HG03066 (cell line): ENCODE results near the gene LTBP1.

Experiments
- ATAC-seq: cut with Tn5 transposase; IDR thresholded peaks from one replicate; pipeline ENCODE4 v1.9.1; 2021; ENCODE audit warnings: low read depth; ENCODE audit not compliant: unreplicated experiment

Gene LTBP1

DNA sequence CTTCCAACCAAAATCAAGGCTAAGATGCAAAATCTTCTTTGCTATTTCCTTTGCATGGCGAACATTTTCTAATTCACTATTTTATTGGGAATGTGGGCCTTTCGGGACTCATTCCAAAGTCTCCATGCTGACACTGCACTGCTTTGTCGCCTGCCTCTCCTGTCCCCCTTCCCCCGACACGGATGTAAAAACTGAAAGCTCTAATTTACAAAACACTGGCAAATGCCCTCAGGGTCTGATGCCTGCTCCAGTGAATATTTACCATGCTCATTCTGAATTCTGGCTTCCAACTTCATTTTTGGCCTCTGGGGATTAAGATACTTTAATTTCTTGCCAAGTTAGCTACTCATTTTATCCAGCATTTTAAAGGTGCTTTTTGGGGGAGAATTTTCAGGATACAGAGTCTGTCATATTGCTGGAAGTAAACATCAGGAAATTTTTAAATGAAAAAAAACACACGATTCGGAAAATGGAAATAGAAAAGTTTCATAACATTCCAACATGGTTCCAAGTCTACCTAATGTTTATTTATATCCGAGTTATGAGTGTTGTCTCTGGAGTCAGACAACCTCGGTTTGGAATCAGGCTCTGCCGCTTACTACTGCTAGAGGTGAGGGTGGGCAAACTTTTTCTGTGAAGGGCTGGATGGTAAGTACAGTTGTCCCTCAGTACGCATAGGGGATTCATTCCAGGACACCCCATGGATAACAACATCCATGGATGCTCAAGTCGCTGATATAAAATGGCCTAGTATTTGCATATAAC is 14.6 kb upstream of the LTBP1 start:
- ATAC-seq: no peak

DNA sequence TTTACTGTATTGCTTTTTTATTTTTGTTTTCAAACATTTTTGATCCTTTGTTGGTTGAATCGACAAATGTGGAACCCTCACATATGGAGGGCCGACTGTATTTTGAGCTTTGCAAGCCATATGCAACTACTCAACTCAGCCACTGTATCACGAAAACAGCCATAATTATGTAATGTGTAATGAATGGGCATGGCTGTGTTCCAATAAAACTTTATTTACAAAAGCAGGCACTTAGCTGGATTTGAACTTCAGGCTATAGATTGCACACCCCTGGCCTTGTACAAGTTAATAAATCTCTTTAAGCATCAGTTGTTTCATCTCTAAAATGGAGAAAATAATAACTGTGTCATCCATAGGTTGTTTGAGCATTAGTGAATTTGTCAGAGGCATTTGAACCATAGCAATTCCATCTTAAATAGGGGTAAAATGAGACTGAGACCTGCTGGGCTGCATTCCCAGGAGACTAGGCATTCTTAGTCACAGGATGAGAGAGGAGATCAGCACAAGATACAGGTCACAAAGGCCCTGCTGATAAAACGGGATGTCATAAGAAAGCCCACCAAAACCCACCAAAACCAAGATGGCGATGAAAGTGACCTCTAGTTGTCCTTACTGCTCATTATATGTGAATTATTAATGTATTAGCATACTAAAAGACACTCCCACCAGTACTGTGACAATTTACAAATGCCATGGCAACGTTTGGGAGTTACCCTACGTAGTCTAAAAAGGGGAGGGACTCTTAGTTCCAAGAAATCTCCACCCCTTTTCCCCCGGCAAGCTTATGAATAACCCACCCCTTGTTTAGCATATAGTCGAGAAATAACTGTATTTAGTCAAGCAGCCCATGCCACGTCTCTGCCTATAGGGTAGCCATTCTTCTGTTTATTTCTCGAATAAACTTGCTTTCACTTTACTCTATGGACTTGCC is 13.7 kb upstream of the LTBP1 start:
- ATAC-seq: no peak

DNA sequence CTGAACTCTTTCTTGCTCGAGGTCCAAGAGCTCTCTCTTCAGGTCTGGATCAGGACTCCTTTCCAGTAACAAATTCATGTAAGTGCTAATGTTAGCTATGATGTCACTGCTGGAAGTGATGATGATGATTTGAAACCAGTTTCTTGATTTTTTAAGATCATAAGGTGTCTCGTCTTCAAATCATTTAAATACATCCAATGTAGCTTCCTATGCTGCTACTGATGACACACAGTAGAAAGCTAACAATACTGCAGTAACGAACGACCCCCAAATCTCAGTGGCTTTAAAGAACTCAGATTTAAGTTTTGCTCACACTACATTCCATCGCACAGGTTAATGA is 13.0 kb upstream of the LTBP1 start:
- ATAC-seq: no peak

DNA sequence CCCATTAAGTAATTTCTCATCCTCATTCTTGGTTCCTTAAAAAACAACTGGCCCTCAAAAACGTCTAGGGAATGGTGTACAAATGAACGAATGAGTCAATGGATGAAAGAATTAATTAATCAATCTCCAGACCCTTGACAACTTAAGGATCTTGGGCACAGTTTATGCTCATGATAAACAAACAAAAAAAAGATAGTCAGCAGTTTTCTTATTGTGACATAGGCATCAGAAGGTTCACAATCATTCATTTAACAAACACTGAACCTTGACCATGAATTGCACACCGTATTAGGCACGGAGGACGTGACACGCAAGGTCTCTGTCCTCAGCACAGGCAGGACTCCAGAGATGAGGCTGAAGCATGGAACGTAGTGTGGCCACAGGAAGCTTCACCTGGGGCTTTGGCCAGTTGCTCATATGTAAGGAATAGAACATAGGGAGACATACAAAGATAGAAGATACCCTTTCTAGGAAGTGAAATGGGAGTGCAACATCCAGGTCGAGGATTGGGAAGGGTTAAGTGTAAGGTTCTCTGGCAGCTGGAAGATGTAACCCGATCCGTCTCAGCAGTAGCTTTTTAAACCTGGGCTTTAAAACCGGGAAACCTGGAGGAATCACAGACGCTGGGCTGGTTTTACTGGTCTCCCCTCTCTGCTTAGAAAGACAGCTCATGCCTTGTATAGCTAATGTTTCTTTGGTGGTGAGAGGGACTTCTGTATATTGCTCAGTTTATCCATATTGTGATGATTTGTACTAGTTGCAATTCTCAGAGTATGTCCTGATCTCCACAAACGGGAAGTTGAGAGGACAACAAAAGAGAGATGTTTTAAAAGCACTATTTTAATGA is 8.9 kb upstream of the LTBP1 start:
- no peak for ATAC-seq

DNA sequence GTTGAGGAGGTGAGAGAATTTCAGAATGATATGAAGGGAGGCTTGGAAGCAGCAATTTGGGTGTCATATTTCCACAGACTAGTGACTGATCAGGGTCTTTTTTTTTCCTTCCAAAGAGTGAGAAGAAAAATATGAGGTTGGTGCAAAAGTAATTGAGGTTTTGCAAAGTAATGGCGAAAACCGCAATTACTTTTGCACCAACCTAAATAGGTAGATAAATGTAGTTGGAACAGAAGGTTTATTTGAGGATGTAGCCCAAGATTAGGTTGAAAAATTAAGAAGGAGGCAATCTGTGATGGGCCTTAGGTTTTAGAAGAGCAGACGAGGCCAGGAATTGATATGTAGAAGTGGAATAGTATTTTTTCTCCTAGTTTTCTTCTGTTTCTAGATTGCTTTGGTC is 7.8 kb upstream of the LTBP1 start:
- no peak for ATAC-seq

DNA sequence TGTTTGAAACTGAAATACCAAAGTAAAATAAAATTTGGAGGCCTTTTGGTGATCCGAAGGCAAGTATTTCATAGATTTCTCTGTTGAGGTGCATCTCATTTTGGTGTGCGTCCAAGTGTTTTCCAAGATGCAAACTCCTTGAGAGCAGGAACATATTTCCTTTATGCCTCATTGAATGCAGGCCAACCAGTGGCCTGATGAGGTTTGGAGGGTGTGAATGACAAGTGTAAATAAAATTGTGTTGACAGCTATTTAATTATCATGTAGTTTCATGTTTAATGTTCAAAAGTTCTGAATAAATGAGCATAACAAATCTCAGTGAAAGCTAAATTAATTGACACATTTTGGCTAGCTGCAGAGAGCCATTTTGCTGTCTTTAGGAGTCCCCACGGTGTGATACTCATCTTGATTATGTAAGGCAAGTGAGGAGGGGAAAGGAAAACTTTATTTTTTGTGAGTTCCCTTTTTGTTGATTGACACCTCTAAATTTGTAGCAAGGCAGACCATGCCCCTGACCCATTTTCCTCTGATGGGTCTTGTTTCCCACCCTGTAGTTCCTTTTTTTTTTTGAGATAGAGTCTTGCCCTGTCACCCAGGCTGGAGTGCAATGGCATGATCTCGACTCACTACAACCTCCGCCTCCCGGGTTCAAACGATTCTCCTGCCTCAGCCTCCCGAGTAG is 6.3 kb upstream of the LTBP1 start:
- no peak for ATAC-seq

DNA sequence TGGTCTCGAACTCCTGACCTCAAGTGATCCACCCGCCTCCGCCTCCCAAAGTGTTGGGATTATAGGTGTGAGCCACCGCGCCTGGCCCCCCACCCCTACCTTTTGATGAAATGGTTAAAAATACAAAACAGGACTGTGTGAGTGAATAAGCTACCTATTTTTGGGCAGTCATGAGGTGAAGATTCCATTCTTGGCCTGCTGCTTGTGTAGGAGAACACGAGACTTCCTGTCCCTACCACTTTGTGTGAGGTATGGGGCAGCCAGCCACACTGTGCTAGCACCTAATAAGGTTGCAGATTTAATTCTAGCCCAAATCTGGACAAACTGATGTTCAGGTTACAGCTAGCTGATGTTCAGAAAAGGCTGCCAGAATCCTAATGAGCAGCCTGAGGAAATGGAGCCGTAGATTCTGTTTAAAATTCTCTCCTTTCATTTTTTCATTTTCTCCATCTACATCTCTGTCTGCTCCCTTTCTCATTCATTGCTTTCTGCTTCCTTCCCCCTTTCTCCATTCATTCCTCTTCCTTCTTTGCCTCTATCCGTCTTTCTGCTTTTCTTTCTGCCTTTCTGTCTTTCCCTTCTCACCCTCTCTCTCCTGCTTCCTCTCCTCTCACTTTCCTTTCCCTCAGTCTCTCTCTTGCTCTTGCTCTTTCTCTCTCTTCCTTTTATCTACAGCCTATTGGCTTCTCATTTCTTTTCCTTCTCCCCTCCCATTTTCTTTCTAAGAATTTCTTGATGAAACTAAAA is 4.6 kb upstream of the LTBP1 start:
- ATAC-seq: no peak

DNA sequence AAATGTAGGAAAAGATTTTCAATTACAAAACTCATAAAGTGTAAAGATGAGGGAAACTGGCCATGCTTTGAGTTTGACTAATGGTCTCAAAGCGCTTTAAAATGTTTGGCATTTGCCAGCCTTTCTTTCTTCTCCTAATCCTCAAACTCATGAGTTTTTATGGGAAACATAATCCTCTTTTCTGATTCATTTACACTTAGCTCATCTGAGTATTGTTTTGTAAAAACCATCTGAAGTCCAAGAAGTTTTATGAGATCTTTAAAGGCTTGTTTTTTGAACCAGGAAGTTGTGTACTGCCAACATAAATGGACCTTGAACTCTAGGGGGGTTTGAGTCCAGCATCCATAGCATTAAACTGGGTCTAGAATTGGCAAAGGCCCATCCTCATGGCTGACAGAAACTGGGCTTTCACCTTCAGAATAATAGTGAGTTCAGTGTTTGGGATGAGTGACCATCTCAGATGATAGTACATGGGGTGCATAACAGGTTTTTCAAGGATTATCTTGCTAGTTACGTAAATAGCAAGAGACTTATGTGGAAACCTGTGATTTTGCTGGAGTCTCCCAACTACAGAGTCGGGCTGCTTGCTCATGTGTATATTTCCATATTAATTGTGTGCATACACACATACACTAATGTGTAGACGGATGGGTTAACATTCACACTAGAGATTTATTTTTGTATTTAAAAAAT is 3.8 kb upstream of the LTBP1 start:
- ATAC-seq: no peak

DNA sequence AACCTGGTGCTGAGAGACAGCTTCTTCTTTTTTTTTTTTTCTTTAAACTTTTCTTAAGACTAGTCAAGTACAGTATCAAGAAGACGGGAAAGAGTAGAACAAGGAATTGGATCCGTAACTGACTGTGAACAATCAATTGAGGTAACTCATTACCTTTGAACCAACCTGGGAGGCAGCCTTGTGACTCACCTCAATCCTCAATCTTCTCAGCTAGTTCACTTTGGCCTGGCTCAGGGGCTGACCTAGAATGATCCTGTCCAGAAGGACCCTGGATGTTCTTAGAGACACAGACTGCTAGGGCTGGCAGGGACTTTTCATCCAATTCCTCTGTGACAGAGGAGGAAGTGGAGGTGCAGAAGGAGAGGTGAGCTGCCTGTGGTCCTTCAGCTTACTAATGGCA is 1.5 kb upstream of the LTBP1 start:
- no peak for ATAC-seq

DNA sequence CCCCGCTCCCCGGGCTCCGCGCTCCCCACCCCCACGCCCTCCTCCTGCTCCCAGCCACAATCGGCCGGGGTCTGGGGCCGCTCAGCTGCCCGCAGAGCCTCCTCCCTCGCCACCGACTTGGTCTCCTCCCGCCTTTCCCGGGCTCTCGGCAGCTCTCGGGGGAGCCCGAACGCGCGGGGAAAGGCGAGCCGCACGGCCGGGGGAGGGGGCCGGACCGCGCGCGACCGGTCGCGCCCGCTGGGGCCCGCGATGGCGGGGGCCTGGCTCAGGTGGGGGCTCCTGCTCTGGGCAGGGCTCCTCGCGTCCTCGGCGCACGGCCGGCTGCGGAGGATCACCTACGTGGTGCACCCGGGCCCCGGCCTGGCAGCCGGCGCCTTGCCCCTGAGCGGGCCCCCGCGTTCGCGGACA is 327 bp downstream of the LTBP1 start:
- ATAC-seq: peak; percentile 19

DNA sequence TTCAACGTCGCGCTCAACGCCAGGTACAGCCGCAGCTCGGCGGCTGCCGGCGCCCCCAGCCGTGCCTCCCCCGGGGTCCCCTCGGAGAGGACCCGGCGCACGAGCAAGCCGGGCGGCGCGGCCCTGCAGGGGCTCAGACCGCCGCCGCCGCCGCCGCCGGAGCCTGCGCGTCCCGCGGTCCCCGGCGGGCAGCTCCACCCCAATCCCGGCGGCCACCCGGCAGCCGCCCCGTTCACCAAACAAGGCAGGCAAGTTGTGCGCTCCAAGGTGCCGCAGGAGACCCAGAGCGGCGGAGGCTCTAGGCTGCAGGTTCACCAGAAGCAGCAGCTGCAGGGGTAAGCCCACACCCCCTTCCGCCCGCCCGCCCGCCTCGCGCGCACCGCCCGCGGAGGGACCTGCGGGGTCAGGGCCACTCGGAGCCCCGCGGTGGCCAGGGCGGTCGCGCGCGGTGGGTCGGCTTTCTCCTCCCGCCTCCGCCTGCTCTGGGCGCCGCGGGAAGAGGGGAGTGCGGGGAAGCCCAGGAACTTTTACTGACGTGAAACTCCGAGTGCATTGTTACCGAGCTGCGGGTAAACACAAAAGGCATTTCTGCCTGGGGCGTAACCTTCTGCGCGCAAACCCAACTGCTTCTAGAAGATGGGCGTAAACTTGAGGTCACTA is 861 bp downstream of the LTBP1 start:
- ATAC-seq: peak; percentile 34

DNA sequence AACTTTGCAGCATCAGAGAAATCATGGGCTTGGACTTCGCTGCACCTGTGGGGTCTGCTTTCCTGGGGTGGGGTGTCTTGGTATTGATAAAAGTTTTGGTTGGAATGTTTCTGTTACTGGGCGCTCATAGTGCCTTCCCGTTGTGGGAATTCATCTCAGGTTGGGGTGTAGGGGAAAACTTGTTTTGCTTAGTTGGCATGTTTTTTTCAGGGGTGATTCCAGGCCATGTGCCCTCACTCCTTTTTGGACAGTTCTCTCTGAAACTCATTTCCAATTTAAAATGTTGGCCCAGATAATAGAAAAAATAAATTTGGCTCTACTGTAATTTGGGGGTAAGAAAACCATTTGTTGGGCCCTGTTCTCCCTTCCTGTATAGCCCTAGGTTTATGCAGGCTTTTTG is 1.5 kb downstream of the LTBP1 start:
- no peak for ATAC-seq

DNA sequence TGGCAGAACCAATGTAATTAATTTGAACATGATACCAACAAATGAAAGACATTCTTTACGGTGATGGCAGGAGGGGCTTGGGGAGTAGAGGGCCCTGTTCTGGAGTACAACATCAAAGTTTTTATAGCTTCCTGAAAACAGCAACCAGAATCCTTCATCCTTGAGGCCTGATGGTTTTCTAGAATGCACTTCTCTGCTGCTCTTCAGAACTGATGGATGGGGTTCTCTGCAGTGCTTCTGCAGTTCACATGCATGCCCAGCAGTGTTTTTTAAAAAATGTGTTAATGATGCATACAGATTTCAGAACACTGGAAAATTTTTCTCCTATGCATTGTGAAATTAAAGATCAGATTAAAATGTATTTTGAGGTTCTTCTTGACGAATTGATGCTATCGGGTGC is 2.5 kb downstream of the LTBP1 start:
- ATAC-seq: no peak

DNA sequence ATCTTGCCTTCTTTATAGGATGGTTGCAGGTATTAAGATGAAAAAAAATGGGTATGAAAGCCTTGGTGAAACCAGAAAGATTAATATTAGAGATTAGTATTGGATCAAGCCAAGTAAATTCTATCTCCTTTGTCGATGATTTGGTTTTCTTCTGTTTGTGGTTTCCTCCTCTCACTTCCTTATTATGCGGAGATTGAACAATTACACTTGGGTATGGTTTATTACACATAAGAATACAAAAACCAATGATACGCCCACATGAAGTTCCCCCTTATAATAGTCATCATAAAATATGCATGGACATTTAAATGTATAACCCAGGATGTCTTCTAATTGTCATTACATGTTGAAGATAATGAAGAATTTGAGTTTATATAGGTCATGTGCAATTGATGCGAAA is 4.9 kb downstream of the LTBP1 start:
- no peak for ATAC-seq

DNA sequence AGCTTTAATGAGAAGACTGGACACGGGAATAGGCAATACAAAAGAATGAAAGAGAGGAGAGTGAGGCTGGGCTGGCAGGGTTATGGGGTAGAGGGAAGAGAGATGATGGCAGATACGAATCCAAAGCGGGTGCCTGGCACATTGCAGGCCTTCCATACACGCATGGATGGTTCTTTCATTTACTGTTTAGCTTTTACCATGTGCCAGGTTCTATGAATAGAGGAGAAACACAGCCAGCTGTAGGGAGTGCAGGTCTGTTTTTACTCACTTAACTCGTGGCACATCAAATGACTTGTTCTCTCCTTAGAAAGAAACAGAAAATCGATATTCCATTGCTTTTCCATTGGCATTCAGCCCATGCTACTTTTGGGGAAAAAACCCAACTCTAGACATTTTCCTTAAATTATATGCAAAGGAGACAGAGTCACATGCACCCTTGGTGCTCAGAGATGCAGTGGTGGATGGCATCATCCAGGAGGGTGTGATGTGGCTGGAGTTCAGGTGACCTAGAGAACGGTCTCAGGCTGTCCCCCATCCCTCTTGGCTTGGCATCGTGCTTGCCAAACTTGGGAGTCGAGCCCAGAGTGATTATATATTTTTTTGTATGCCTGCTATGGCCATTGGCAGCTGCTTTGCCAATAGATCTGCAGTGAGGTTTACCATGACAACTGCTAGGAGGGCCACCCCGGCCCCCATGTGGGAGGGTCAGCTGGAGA is 6.2 kb downstream of the LTBP1 start:
- ATAC-seq: no peak

DNA sequence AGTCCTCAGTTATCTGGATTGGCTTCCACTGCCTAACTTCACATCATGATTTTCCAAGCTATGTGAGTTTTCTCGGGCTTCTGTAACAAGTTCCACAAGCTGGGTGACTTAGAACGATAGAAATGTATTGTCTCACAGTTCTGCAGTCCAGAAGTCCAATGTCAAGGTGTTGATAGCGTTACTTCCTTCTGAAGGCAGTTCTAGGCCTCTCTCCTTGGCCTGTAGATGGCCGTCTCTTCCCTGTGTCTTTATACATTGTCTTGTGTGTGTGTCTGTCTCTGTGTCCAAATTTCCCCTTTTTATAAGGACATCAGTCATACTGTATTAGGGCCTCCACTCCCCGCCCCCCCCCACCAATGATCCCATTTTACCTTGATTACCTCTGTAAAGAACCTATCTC is 7.5 kb downstream of the LTBP1 start:
- no peak for ATAC-seq

DNA sequence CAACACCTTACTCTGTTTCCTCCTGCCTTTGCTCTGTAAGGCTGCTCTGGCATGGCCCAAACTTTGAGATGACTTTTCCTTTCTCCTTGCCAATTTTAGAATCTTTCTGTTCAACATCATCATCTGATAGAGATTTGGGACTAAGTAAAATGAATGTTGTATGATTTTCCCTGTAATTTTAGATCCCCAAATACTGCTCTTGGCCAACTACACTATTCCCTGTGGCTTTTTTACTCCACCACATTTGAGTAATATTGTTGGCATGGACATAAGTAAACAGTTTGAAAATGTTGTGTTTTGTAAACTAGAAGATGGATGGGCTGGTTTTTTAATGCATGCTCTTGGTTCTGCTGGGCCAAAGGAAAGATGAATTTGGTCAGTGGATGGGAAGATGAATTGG is 12.1 kb downstream of the LTBP1 start:
- ATAC-seq: no peak

DNA sequence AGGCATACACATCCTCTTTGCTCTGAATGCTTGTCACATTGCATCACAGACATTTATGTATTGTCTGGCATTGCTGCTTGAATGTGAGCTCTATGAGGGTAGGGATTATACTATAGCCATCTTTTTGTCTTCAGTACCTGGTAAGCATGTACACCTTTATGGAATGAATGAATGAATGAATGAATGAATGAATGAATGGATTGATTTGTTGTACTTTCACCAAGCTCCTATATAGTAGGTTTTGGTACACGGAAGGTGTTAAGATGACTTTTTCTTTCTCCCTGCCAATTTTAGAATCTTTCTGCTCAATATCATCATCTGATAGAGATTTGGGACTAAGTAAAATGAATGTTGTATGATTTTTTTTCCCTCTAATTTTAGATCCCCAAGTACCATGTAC is 13.5 kb downstream of the LTBP1 start:
- ATAC-seq: no peak
